ENCODE data around the gene ATP6V0B.

ATP6V0B gene

DNA sequence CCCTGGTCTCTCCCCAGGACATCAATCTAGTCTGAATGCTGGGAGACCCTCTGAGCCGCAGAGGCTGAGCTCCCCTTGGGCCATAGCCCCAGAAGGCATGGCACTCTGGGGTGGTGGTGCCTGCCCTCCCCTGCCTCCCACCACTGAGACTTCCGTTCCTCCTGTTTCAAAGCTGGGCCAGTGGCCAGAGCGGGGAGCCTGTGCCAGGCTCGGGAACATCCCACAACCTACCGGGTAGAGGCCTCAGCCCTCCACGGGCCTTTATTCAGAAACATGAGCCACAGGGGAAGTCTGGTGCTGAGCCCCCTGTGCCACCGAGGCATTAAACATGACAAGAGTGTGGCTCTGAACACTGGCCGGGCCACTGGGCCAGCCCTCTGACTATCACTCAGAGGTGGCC lies 24.7 kb downstream of the ATP6V0B start:
- no peak for DNase-seq (ENCODE audit: low read depth in 1 of 2, low spot score in 1 of 2)

DNA sequence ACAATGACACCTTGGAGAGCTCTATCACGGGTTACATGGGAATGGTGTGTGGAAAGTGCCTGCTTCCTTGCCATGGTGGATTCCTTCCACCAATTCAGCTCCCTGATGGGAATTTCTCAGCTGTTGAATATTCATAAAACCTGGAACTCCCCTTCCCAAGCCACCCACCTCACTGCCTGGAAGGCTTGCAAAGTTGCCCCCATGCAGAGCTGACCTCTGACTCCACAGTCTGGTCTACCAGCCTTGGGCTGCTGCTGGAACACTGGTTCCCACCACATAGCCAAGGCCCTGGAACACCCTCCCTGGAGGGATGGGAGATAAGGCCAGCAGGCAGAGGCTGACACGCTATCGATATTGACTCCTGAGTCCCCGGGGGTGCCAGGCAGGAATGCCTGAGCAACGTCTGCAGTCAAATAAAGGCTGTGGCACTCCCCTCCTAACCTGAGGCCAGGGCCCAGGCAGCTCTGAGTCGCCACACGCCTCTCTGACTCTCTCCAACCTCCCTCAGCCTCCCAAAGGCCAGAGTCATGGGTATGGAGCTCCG lies 25.4 kb downstream of the ATP6V0B start:
- no peak for DNase-seq (ENCODE audit: low read depth in 1 of 2, low spot score in 1 of 2)

DNA sequence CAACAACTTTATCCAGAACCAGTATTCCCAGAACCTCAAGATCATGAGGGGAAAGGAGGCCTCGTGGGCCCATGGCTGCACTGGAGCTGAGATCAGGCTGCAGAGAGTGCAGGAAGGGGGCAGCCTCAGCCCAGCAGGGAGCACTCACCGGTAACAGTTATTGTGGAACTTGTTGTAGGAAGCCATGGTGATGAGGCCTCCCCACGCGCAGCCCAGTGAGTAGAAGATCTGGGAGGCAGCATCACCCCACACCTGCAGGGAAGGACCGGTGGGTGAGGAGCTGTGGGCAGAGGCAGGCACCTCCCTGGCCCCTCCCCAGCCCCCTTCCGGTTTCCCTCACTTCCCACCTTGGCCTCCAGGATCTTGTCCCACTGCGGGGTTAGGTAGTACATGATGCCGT lies 27.4 kb downstream of the ATP6V0B start:
- no peak for DNase-seq (ENCODE audit: low read depth in 1 of 2, low spot score in 1 of 2)

DNA sequence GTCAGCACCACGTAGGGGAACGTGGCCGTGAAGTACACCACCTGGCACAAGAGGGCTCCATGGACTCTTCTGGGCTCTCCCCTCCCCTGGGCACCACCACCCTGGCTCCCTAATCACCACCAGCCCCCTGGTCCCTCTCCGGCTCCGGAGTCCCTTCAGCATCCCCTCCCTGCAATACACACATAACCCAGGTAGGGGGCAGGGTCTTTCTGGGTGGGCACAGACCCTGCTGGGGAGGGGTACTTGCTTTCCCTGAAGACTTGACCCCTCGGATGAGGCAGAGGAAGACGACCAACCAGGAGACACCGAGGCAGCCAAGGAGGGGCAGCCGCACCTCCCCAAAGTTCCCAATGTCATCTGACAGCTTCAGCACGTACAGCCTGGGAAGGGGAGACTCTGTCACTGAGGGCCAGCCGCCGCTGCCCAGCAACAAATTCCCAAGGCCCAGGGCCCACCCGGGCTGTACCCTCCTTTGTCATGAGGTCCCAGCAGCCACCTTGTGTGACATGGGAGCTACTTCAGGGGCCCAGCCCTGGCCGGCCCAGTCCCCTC lies 27.9 kb downstream of the ATP6V0B start:
- DNase-seq (ENCODE audit: low read depth in 1 of 2, low spot score in 1 of 2) = no peak

DNA sequence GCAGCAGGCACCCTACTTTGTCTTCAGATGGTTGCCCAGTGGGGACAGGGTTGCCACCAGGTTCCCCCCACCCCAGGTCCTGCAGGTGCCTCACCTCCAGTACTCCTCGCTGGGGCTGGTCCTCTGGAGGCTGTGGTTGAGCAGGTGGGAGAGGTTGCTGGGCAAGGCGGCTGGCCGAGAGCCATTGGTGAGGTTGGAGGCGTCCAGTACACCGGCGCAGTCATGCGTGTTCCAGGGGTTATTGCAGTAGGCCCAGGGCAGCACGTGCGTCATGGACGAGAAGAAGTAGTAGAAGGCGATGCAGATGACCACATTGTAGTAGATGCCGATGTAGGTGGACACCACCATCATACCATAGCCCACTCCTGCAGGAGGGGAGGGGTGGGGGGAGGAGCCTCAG lies 33.5 kb downstream of the ATP6V0B start:
- no peak for DNase-seq (ENCODE audit: low read depth in 1 of 2, low spot score in 1 of 2)

DNA sequence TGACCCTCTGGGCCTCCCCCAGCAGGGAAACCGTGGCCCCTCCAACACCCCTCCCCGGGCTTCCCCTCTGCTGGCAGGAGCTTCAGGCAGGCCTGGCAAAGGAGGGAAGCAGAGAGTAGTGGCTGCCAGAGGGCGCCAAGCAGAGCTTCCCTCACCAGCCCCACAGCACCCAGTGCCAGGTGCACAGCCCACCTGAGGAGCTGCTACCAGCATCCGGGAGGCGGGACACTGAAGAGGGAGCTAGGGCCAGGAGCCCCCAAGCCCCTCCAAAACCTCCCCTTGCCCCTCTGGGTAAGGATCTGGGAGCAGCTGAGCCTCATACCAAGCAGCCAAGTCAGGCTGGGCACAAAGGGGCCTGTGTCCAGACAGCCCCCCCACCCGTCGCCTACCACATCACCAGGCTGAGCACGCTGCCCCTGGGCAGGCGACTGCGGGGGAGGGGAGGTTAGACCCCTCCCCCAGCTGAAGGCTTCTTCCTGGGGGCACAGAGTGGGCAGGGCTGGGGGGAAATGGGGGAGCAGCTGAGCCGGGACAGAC lies 36.2 kb downstream of the ATP6V0B start:
- no peak for DNase-seq (ENCODE audit: low read depth in 1 of 2, low spot score in 1 of 2)

DNA sequence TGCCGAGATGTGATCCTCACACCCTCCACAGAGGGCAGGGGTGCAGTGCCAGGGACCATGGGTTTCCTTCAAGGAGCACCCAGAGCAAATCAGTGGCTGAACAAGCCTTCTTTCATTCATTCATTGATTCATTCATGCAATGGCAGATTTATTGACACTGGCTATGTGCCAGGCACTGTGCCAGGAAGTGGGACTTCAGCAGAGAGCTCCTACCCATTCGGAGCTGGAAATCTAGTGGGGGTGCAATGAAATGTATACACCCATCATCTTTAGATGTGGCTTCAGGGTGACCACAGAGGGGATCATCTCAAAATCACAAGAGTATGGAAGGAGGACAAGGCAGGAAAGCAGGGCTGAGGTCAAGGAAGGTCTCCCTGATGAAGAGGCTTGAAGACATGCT lies 37.6 kb downstream of the ATP6V0B start:
- DNase-seq (ENCODE audit: low read depth in 1 of 2, low spot score in 1 of 2) = no peak

DNA sequence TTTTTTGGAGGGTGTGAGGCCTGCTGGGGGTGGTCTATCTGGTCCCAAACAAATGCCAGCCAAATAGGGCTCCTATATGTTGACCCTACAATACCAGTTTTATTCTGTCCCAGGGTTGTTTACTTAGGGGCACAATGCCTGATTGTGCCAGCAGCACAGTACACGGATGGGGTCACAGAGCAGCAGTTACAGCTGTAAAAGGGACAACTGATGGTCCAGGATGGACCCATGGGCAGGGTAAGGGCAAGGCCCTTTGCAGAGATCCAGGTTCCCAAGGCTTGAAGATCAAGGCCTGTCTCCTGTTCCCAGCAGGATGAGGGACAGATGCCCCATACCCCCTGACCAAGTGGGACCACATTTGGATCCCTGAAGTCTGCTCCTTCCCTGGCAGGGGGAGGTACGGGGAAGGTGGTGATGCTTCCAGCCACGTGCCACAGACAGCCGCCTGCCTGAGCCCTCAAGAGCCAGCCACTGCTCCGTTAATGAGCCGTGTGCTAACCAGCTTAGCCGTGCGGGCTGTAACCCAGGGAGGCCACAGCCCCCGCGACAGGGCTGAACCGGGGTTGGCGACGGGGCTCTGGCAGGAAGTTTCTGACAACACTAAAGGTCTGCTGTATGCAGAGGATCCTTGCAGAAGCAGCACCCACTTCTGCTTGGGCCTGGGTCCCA lies 38.3 kb downstream of the ATP6V0B start:
- no peak for DNase-seq (ENCODE audit: low read depth in 1 of 2, low spot score in 1 of 2)

DNA sequence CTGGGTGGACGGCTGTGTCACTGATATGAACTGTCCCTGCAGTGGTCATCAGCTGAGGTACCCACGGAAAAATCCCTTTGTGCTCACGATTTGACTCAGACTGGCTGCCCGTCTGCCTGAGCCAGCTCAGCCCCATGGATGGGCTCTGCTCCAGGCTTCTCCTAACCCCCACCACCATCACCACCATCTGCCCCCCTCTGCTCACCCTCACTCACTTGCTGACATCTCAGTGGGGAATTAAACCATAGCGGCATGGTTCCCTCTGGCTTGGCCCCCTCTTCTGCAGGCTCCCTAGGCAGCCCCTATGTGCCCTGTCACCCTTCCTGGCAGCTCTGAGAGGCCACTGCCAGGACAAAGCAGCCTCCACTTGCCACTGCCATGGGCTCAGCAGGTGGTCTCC lies 39.2 kb downstream of the ATP6V0B start:
- DNase-seq (ENCODE audit: low read depth in 1 of 2, low spot score in 1 of 2) = no peak

DNA sequence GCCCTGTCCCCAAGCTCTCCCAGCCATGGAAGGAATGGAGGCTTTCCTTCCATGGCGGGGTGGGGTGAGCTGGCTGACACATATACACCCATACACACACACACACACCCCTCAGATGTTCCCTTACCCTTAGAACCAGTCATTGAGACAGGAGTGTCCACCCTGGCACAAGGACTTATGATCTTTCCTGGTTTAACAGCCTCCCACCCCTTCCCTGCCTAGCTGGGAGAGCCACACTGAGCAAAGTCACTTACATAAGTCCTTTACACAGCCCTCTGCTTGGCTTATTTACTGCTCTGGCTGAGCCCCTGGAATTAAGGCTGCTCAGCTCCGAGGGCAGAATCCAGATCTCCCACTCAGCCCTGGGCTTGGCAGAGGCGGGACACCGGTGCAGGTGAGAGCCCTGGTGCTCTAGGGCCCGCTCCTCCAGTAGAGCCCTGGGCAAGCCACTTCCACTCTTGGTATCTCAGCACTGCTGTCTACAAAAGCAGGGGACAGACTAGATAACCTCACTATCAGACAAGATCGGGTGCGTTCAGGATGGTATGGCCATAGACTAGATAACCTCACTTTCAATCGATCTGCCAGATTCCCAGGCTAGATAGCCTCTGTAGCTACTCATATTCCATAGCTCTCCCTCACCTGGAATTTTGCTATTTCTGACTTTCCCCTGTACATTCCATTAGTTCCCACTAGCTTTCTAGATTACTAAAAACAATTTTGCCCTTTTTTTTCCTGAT lies 39.8 kb downstream of the ATP6V0B start:
- DNase-seq (ENCODE audit: low read depth in 1 of 2, low spot score in 1 of 2) = no peak

DNA sequence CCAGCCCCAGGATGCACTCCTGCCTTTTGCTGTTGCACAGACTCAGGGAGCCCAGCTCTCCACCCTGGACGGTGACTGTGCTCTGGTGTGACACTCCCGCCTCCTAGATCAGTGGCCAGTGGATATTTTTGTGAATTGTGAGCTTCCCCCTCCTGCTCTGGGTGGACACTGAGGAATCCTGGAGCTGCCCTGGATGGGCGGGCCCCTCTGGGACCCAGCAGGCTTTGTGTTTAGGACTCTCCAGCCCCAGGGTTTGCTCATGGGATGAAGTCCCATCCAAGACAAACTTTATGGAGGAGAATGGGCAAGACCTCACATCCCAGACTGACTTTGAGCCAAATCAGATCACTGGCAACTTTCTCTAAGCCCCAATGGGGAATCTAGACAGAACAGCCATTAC lies 40.4 kb downstream of the ATP6V0B start:
- DNase-seq (ENCODE audit: low read depth in 1 of 2, low spot score in 1 of 2) = no peak

DNA sequence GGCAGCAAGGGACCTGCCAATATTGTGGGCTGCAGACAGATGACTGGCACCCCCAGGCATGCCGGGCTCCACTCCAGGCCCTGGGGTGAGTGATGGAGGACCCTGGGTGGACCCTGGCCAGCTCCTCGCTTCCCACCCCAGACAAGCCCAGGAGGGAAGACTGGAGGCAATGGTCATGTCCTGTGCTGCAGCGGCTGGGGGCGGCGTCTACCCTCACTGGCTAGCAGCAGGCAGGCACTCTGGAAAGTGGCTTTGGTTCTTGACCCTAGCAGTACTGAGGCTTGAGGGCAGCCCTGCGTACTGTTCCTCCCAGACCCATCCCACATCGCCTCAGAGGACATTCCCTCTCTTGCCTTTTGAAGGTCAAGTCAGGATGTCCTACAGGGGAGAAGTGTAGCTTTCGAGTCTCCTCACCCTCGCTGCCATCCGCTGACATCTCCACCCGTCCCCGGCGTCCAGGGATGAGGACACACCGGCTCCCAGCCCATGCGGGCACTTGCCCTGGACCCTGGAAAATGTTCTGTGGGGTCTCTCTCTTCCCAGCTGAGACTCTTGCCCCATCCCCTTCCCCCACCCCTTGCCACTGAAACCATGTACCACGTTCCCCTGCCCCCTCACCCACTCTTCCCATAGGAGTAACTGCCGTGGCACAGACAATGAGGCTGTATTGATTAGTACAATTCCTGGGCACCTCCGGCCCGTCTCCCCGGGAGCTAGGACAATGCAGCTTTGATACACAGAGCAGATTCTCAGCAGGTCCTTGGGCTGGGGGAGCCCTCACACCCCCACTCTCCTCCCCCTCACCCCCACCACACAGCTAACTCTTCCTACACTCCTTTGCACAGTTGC lies 41.5 kb downstream of the ATP6V0B start:
- DNase-seq (ENCODE audit: low read depth in 1 of 2, low spot score in 1 of 2) = no peak

DNA sequence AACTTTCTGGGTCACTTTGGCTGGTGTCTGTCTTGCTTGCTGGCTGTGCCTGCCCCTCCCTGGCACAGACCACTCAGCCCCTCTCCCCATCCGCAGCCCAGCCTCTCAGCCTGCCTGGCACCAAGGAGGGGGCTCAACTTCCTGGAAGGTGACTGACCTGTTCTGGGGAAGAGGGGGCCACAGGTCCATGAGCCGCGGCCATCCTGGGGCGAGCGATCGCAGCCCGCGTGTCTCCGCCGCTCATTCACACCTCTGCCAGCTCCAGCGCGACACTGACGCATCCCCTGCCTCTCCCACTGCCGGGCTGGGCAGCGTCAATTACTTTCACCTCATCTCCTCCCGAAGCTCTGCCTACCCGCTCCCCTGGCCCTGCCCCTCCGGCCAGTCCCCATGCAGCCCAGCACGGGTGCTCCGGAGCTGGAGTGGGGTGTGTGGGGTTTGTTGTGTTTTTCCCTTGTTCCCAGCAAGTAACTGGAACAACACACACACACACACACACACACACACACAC lies 42.2 kb downstream of the ATP6V0B start:
- no peak for DNase-seq (ENCODE audit: low read depth in 1 of 2, low spot score in 1 of 2)

DNA sequence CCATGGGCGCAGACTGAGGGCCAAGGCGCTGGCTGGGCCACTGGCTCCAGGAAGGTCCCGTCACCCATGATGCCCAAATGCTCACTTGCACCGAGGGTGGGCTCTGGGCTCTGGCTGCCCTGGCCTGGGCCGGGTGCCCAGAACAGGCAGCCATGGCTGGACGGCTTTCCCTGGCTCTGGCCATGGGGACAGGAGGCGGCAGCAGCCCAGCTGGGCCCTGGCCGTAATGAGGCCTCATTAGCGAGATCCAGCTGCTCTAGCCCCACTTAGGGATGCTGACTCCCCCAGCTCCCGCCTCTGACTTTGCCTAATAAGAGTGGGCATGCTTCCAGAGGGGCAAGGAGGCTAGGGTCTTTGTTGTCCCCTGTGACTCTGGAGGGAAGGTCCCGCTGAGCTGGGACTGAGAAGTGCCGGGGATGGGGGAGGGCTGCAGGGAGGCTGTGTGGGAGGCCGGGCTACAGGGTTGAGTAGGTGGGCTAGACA lies 44.7 kb downstream of the ATP6V0B start:
- DNase-seq (ENCODE audit: low read depth in 1 of 2, low spot score in 1 of 2) = no peak

DNA sequence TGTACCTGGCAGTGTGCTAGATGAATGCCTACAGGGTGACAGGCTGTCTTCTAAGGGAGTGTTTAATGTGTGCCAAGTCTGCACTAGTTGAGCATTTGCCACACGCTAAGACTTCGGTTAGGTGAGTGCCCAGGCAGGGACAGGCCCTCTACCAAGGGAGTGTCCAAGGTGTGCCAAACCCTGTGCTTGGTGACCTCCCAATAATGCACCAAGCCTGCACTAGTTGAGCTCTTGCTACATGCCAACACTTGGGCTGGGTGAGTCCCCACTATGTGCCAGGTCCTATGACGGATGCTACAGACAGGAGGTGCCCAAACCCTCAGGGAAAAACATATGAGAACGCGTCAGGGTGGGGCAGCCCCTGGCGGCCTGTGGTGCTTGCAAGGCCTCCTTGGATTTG lies 45.7 kb downstream of the ATP6V0B start:
- no peak for DNase-seq (ENCODE audit: low read depth in 1 of 2, low spot score in 1 of 2)

DNA sequence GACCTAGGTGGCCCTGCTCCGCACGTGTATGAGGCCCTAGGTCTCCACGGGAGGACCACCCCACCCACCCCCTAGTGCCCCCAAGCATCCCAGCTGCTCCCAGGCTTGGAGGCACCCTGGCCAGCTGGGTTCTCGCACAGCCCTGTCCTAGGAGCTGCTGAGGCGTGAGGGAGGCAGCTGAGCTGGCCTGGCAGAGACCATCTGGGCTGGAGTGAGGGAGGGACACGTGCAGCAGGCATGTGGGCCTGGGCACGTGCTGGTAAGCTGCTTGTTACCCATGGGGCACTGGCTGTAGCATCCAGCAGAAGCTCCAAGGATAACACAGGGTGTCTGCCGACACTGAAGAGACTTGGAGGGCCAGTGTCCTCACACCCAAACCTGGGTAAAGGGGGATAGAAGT lies 46.4 kb downstream of the ATP6V0B start:
- DNase-seq (ENCODE audit: low read depth in 1 of 2, low spot score in 1 of 2) = no peak

DNA sequence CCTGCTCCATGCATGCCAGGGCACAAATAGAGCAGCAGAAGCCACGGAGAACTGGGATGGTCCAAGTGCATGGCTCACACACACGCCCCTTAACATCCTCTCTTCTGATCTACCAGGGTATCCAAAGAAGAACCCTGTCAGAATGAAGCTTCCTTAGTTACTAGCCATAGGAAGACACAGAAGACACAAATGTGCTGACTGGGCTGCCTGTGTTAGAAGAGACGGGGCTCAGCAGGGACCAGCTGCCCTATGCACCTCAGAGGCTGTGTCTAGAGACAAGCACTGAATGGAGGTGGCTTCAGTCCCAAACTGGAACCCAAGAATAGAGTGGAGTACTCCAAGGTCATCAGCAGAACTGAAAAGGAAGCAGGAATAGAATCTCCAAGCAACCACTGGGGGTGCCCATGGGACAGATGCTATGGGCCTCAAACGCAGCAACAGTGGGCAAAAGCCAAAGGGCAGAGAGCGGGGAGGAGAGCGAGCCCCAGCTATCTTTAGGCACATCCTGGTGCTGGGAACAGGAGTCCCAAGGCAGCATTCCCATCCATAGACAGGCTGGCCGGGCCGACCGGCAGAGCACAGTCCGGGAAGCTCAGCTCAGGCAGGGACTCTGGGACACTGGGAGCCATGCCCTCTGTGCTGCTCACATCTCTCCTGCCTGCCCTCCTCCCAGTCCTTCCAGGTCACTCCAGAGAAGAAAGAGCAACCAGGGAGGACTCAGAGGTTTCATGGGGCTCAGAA lies 47.0 kb downstream of the ATP6V0B start:
- DNase-seq (ENCODE audit: low read depth in 1 of 2, low spot score in 1 of 2) = no peak

DNA sequence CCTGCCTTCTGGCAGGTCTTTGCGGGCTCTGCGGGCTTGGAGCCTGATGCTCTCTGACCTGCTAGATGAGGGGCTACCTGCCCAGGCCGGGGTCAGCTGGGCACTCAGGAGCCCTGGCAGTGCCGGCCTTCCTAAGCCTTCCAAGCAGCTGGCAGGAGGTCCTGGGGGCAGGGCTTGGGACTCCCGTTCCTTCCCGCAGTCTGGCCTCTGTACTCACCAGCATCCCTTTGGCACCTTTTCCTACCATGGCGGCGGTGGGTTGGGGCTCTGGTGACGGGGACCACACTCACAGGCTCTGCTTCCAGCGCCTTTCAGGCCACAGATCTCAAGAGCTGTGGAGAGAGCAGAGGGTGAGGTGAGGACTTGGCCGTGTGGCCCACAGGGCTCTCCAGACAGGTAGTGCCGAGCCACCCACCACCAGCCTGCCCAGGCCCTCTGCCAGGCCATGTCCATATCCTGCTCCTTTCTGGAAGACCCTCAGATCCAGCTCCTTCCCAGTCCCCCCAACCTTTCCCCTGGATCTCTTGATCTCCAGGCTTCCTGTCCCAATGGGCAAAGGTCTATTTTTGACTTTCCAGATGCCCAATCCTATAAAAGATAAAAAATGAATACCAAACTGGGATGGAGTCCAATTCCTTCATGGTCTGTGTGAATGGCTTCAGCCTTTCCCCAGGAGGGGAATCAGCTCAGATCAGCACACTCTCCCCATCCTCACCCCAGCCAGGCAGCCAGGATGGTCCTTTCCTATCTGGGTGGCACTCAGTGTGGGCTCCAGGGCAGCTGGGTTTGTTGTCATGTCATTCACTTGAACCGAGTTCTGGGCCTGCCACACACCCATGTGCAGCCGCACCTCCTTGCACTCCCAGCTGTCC lies 49.5 kb downstream of the ATP6V0B start:
- no peak for DNase-seq (ENCODE audit: low read depth in 1 of 2, low spot score in 1 of 2)

DNA sequence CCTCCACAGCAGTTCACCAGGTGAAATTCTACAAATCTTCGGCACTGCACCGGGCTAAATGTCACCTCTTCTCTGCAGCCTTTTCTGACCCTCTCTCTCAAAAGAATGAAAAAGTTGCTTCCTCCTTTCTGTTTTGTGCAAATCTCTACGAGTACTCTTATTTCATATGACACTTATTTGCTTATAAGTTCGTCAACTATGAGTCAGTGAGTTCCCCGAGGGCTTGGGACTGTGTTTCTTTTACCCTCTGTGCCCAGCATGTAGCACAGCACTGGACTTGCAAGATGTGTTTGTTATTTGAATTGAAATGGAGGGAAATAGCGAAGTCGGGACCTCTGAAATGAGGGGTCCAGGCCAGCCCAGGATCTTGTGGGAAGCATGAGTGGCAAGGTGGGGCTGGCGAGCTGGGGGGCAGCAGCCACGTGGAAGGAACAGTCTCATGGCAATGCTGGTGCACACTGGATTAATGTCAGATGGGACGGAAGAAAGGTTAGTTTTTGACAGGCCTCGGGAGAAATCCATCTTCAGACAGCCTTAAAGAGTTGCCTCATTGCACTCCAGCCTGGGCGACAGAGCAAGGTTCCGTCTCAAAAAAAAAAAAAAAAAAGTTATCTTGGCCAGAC lies 50.3 kb downstream of the ATP6V0B start:
- no peak for DNase-seq (ENCODE audit: low read depth in 1 of 2, low spot score in 1 of 2)

All from stimulated activated CD4-positive, alpha-beta T cell treated with anti-CD3 and anti-CD28 coated beads, Interleukin-15, amount 100 ng/mL, for 1 hour (primary cell).